OCI-LY7 (cell line): ENCODE measurements around the gene SPATA31D3.

Experiments used
- EZH2phosphoT487 ChIP-seq: fragments of 200-600 bp; sonication (generic); IDR thresholded peaks from 2 replicates; pipeline ENCODE4 v1.6.1; 2018; ENCODE audit warnings: low read depth, borderline replicate concordance, mild to moderate bottlenecking, mixed run types, antibody characterized with exemption, low read length, moderate library complexity, mixed read lengths
- TF ChIP-seq, protein P1 (sequence below): fragments of 200-600 bp; sonication (generic); conservative IDR thresholded peaks from 2 replicates; pipeline ENCODE4 v1.5.1; 2014; ENCODE audit warnings: mild to moderate bottlenecking, antibody characterized with exemption, low read length, moderate library complexity, mixed read lengths

DNA sequence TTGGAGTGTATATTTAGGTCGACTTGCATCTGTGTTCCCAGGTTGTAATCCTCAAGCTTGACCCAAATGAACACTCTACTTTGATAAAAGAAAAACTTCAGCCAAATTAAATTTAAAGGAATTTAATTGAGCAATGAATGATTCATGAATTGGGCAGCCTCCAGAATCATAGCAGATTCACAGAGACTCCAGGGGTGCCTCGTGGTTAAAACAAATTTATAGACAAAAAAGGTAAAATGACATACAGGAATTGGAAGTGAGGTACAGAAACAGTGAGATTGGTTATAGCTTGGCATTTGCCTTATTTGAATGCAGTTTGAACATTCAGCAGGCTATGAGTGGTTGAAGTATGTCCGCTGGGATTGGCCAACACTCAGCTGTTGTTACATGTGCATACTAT, 36.6 kb upstream of the SPATA31D3 start:
- TF ChIP-seq EZH2phosphoT487 = no peak
- TF ChIP-seq, protein P1, sequence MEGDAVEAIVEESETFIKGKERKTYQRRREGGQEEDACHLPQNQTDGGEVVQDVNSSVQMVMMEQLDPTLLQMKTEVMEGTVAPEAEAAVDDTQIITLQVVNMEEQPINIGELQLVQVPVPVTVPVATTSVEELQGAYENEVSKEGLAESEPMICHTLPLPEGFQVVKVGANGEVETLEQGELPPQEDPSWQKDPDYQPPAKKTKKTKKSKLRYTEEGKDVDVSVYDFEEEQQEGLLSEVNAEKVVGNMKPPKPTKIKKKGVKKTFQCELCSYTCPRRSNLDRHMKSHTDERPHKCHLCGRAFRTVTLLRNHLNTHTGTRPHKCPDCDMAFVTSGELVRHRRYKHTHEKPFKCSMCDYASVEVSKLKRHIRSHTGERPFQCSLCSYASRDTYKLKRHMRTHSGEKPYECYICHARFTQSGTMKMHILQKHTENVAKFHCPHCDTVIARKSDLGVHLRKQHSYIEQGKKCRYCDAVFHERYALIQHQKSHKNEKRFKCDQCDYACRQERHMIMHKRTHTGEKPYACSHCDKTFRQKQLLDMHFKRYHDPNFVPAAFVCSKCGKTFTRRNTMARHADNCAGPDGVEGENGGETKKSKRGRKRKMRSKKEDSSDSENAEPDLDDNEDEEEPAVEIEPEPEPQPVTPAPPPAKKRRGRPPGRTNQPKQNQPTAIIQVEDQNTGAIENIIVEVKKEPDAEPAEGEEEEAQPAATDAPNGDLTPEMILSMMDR = no peak
